GM23338 (cell line): Measurements from ENCODE around the gene SLC36A1. TPM values are rescaled to one million over a fixed set of nuclear protein-coding genes. Genes with fewer than 3 reads are reported as not detected.

Source experiments
- ATAC-seq: fragments of 200-7000 bp; cut with Tn5 transposase; 3 replicates; pipeline ENCODE4 v1.9.1; 2020
- DNase-seq: peaks from one replicate; pipeline ENCODE4 v3.0.0-alpha.2; 2015; ENCODE audit warnings: low spot score
- H2AFZ ChIP-seq: fragments of 200-600 bp; sonication (generic); 2 replicates; pipeline ENCODE4 v1.8.0; 2016; ENCODE audit warnings: antibody characterized with exemption, mild to moderate bottlenecking, moderate library complexity
- H3F3A ChIP-seq: fragments of 200-600 bp; sonication (generic); replicated peaks from 2 replicates; pipeline ENCODE4 v1.8.0; 2017; ENCODE audit warnings: antibody characterized with exemption, mixed run types, low read depth
- H3K27ac ChIP-seq: fragments of 200-600 bp; sonication (generic); 2 replicates; pipeline ENCODE4 v1.6.1; 2016; ENCODE audit warnings: low read depth
- H3K27me3 ChIP-seq: fragments of 200-600 bp; sonication (generic); 2 replicates; pipeline ENCODE4 v1.8.0; 2016; ENCODE audit warnings: mild to moderate bottlenecking, mixed run types, moderate library complexity; ENCODE audit not compliant: insufficient read depth
- H3K36me3 ChIP-seq: fragments of 200-600 bp; sonication (generic); 2 replicates; pipeline ENCODE4 v1.8.0; 2016; ENCODE audit warnings: mild to moderate bottlenecking; ENCODE audit not compliant: insufficient read depth
- H3K4me1 ChIP-seq: fragments of 200-600 bp; sonication (generic); 2 replicates; pipeline ENCODE4 v1.8.0; 2016; ENCODE audit warnings: mild to moderate bottlenecking, moderate library complexity; ENCODE audit not compliant: insufficient read depth
- H3K4me2 ChIP-seq: fragments of 200-600 bp; sonication (generic); 2 replicates; pipeline ENCODE4 v1.7.1; 2017; ENCODE audit warnings: mixed run types
- H3K4me3 ChIP-seq: fragments of 200-600 bp; sonication (generic); 2 replicates; pipeline ENCODE4 v1.6.1; 2016; ENCODE audit warnings: mixed run types
- H3K79me2 ChIP-seq: fragments of 200-600 bp; sonication (generic); replicated peaks from 2 replicates; pipeline ENCODE4 v1.8.0; 2017; ENCODE audit warnings: mild to moderate bottlenecking; ENCODE audit not compliant: insufficient read depth
- H3K9me2 ChIP-seq: fragments of 200-600 bp; sonication (generic); 2 replicates; pipeline ENCODE4 v1.8.0; 2017; ENCODE audit not compliant: insufficient read depth
- H4K20me1 ChIP-seq: fragments of 200-600 bp; sonication (generic); replicated peaks from 2 replicates; pipeline ENCODE4 v1.8.0; 2017; ENCODE audit warnings: mild to moderate bottlenecking; ENCODE audit not compliant: insufficient read depth
- H3K27ac Mint-ChIP-seq: 2 replicates; pipeline ENCODE4 v1.8.0; 2020; ENCODE audit warnings: inconsistent platforms, mild to moderate bottlenecking, moderate library complexity, mixed read lengths
- H3K27me3 Mint-ChIP-seq: 3 replicates; pipeline ENCODE4 v1.8.0; 2022; ENCODE audit warnings: low read depth, mild to moderate bottlenecking, moderate library complexity, mixed read lengths, inconsistent platforms; ENCODE audit not compliant: insufficient read depth, poor library complexity
- H3K36me3 Mint-ChIP-seq: 3 replicates; pipeline ENCODE4 v1.8.0; 2021; ENCODE audit warnings: low read depth, mild to moderate bottlenecking, inconsistent platforms, moderate library complexity, mixed read lengths
- H3K4me1 Mint-ChIP-seq: 3 replicates; pipeline ENCODE4 v1.8.0; 2020; ENCODE audit warnings: mild to moderate bottlenecking, inconsistent platforms, mixed read lengths
- H3K4me3 Mint-ChIP-seq: 3 replicates; pipeline ENCODE4 v1.8.0; 2021; ENCODE audit warnings: moderate library complexity, mild to moderate bottlenecking, inconsistent platforms, mixed read lengths
- H3K9me3 Mint-ChIP-seq: 3 replicates; pipeline ENCODE4 v1.8.0; 2020; ENCODE audit warnings: moderate library complexity, mild to moderate bottlenecking, inconsistent platforms, mixed read lengths
- CREB1 ChIP-seq: fragments of 250-450 bp; sonication (Bioruptor Pico); IDR thresholded peaks from 2 replicates; pipeline ENCODE4 v1.5.0; 2020; ENCODE audit warnings: low read depth, mild to moderate bottlenecking, moderate library complexity
- CTCF ChIP-seq, 2 experiments: fragments of 200-600 bp in 1 of 2; sonication (generic) in 1 of 2; conservative IDR thresholded peaks; 2 replicates each; pipeline versions ENCODE4 v1.5.1 to v1.6.1; 2016 to 2017; ENCODE audit warnings: antibody characterized with exemption in 2 of 2, low read depth in 2 of 2, mild to moderate bottlenecking in 2 of 2, moderate library complexity in 1 of 2
- POLR2AphosphoS5 ChIP-seq: IDR thresholded peaks from 2 replicates; pipeline ENCODE4 v1.6.1; 2016; ENCODE audit warnings: antibody characterized with exemption, low read depth
- REST ChIP-seq: IDR thresholded peaks from one replicate; pipeline ENCODE4 v1.6.1; 2018; ENCODE audit warnings: antibody characterized with exemption; ENCODE audit not compliant: unreplicated experiment
- ZNF331 ChIP-seq: fragments of 250-450 bp; sonication (Bioruptor Pico); IDR thresholded peaks from 2 replicates; pipeline ENCODE4 v1.5.0; 2020; ENCODE audit warnings: low read depth, mild to moderate bottlenecking, moderate library complexity
- ZNF462 ChIP-seq: fragments of 250-450 bp; sonication (Bioruptor Pico); IDR thresholded peaks from 2 replicates; pipeline ENCODE4 v1.5.0; 2020; ENCODE audit warnings: mild to moderate bottlenecking, moderate library complexity
- polyA plus RNA-seq: library from polyadenylated mRNA; unstranded; fragments of >200 nt; fragmentation: Nextera tagmentation; extraction: Ambion mirVana; gene quantifications from 2 replicates; pipeline ENCODE4 v1.2.1, GENCODE V29; 2016
- total RNA-seq: library from RNA; depleted of rRNA; stranded (reverse); fragments of >200 nt; shearing (Covaris generic); gene quantifications from 2 replicates; pipeline ENCODE4 v1.2.3, GENCODE V29; 2014

SLC36A1 gene
- total and polyA plus RNA-seq, 2 experiments from 2014 or later: 5.2 to 10.4 TPM

- no peak overlapping the region for H3K4me3 ChIP-seq
- Mint-ChIP-seq H3K27ac (no peak overlapping the region), H3K36me3 (peaks cover 27% of the 10 kb centered on the region), H3K27me3 (peaks cover 7% of the 10 kb centered on the region), H3K4me3 (no peak overlapping the region), H3K9me3 (peaks cover 31% of the 10 kb centered on the region), H3K4me1 (peaks cover 7% of the 10 kb centered on the region; the same call in 2 of the 3 replicates)
- H3K36me3 ChIP-seq: peaks cover 11% of the 10 kb centered on the region; the same call in 1 of the 2 replicates
- TF ChIP-seq REST (no peak), CREB1 (CRISPR knock-in tag) (no peak)
- no peaks in the 10 kb centered on the region for H3F3A ChIP-seq
- no peak overlapping the region for H3K4me2 ChIP-seq
- no peak for DNase-seq
- H3K9me2 ChIP-seq: 0 out of 2 replicates have a peak, but pooled peaks cover 5% of the 10 kb centered on the region
- H2AFZ ChIP-seq: no peak overlapping the region
- peaks cover 5% of the 10 kb centered on the region; the same call in 1 of the 2 replicates for H3K4me1 ChIP-seq
- H3K79me2 ChIP-seq: no peaks in the 10 kb centered on the region
- H3K27ac ChIP-seq: no peak overlapping the region
- no peak for ATAC-seq
- H4K20me1 ChIP-seq: no peaks in the 10 kb centered on the region
- H3K27me3 ChIP-seq: no peaks in the 10 kb centered on the region
These were observed 27.3 kb upstream of the SLC36A1 start for GRCh38 chr5:151420127-151420526.

- Mint-ChIP-seq H3K4me3 (no peak overlapping the region), H3K36me3 (no peaks in the 10 kb centered on the region), H3K27ac (peak overlapping the region; percentile 25; the same call in 1 of the 2 replicates), H3K9me3 (no peaks in the 10 kb centered on the region), H3K27me3 (peaks cover 6% of the 10 kb centered on the region), H3K4me1 (peaks cover 24% of the 10 kb centered on the region)
- ATAC-seq (peak; percentile 99), DNase-seq (peak; percentile 68)
- H3K27ac ChIP-seq: no peak overlapping the region
- no peak overlapping the region for H3K4me3 ChIP-seq
- H3K27me3 ChIP-seq: no peaks in the 10 kb centered on the region
- no peak overlapping the region for H2AFZ ChIP-seq
- 0 out of 2 replicates have a peak, but pooled peaks cover 5% of the 10 kb centered on the region for H3K9me2 ChIP-seq
- no peaks in the 10 kb centered on the region for H3F3A ChIP-seq
- peak overlapping the region; percentile 55; the same call in 1 of the 2 replicates for H3K4me2 ChIP-seq
- no peaks in the 10 kb centered on the region for H4K20me1 ChIP-seq
- TF ChIP-seq ZNF462 (CRISPR knock-in tag): peak; percentile 94
- TF ChIP-seq CTCF (conservative IDR thresholded peaks at IDR 0.05; ENCODE audit: low read depth in 2 of 2): no peak
- no peak for TF ChIP-seq ZNF331 (CRISPR knock-in tag)
- 0 out of 2 replicates have a peak, but pooled peaks have one; percentile 21 for TF ChIP-seq POLR2AphosphoS5
- no peak for TF ChIP-seq CREB1 (CRISPR knock-in tag)
- H3K79me2 ChIP-seq: no peaks in the 10 kb centered on the region
- H3K4me1 ChIP-seq: peaks cover 9% of the 10 kb centered on the region
- no peaks in the 10 kb centered on the region for H3K36me3 ChIP-seq
These were observed 22.4 kb upstream of the SLC36A1 start for GRCh38 chr5:151424892-151425523.
